Measurements from ENCODE around the gene FAM83D.

Gene FAM83D

GRCh38 chr20:38893565-38894090, 32.6 kb upstream of the FAM83D start:
- no peaks in the 10 kb centered on the region for H3K9me3 ChIP-seq (ENCODE audit: severe bottlenecking)
- H3K36me3 ChIP-seq, result no peaks in the 10 kb centered on the region
- no peak overlapping the region for H3K27ac ChIP-seq
- peak; percentile 97 for TF ChIP-seq CTCF (IDR thresholded peaks at IDR 0.05; ENCODE audit: low read depth, low read length)
- no peak overlapping the region for H3K4me3 ChIP-seq (ENCODE audit: low read depth, low read length)
- H3K27me3 ChIP-seq (ENCODE audit: insufficient read depth, low read depth, severe bottlenecking), result no peaks in the 10 kb centered on the region
- peak; percentile 84 for DNase-seq

- Histone ChIP-seq H3K36me3 (no peaks in the 10 kb centered on the region), H3K27ac (peak overlapping the region; percentile 69), H3K27me3 (ENCODE audit: insufficient read depth, low read depth, severe bottlenecking) (no peaks in the 10 kb centered on the region), H3K9me3 (ENCODE audit: severe bottlenecking) (no peaks in the 10 kb centered on the region), H3K4me3 (ENCODE audit: low read depth, low read length) (peak overlapping the region; percentile 38)
- peak; percentile 54 for DNase-seq
- no peak for TF ChIP-seq CTCF (IDR thresholded peaks at IDR 0.05; ENCODE audit: low read depth, low read length)
Measured at GRCh38 chr20:38894091-38894847, 31.9 kb upstream of the FAM83D start.

- Histone ChIP-seq H3K9me3 (ENCODE audit: severe bottlenecking) (no peaks in the 10 kb centered on the region), H3K27ac (no peak overlapping the region), H3K4me3 (ENCODE audit: low read depth, low read length) (no peak overlapping the region), H3K36me3 (no peaks in the 10 kb centered on the region), H3K27me3 (ENCODE audit: insufficient read depth, low read depth, severe bottlenecking) (no peaks in the 10 kb centered on the region)
- TF ChIP-seq CTCF (IDR thresholded peaks at IDR 0.05; ENCODE audit: low read depth, low read length), result no peak
- no peak for DNase-seq
Measured at GRCh38 chr20:38895098-38895949, 30.9 kb upstream of the FAM83D start.

GRCh38 chr20:38896009-38896594, 30.1 kb upstream of the FAM83D start:
- H3K27me3 ChIP-seq (ENCODE audit: insufficient read depth, low read depth, severe bottlenecking), result no peaks in the 10 kb centered on the region
- H3K9me3 ChIP-seq (ENCODE audit: severe bottlenecking), result no peaks in the 10 kb centered on the region
- H3K36me3 ChIP-seq, result no peaks in the 10 kb centered on the region
- TF ChIP-seq CTCF (IDR thresholded peaks at IDR 0.05; ENCODE audit: low read depth, low read length), result no peak
- no peak for DNase-seq
- H3K27ac ChIP-seq, result no peak overlapping the region
- H3K4me3 ChIP-seq (ENCODE audit: low read depth, low read length), result no peak overlapping the region

- no peaks in the 10 kb centered on the region for H3K9me3 ChIP-seq (ENCODE audit: severe bottlenecking)
- no peak overlapping the region for H3K27ac ChIP-seq
- no peak overlapping the region for H3K4me3 ChIP-seq (ENCODE audit: low read depth, low read length)
- DNase-seq, result no peak
- H3K36me3 ChIP-seq, result no peaks in the 10 kb centered on the region
- H3K27me3 ChIP-seq (ENCODE audit: insufficient read depth, low read depth, severe bottlenecking), result no peaks in the 10 kb centered on the region
- TF ChIP-seq CTCF (IDR thresholded peaks at IDR 0.05; ENCODE audit: low read depth, low read length), result no peak
Measured at GRCh38 chr20:38897267-38897666, 28.9 kb upstream of the FAM83D start.

Measured in WERI-Rb-1 (cell line).